Activated CD4-positive, alpha-beta T cell treated with anti-CD3 and anti-CD28 coated beads, Interleukin-2, Interleukin-4, amounts not matched to agents 100 ng/mL and 50 ng/mL, durations not matched to agents 16 hours and 8 hours (primary cell): Measurements from ENCODE around the gene FOXN3.
"Not testable (repeated sequence)": the region's sequence is repeated elsewhere in the genome, so short reads cannot be mapped to it uniquely, and the experiment has no call there.

Experiments
- DNase-seq: peaks from one replicate; pipeline ENCODE4 v3.0.0-alpha.2; 2020; ENCODE audit warnings: low spot score

The FOXN3 gene

DNA sequence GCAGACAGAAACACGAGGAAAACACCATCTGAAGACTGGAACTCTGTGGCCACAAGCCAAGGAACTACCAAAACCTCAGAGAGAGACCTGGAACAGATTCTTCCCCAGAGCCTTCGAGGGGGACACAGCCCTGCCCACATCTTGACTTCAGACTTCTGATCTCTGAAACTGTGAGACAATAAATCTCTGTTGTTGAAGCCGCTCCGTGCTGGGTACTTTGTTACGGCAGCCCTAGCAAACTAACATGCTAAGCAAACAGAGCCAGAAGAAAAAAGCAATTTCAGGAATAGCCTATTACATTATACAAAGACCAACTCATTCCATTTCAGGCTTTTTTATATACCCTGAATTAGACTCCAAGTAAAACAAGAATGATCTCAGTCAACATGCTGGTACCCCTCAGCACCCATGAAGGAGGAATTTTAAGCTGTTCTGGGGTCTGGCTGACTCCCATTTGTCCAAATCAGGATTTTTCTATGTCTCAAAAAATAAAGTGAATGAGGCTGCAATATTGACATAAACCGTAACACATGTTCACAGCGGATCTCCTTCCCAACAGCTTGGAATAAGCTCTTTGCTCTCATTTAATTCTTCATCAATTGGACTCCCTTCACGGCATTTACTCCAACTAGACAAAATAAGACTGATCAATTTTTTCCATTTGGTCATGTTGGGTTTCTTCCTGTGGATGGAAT, 190.1 kb downstream of the FOXN3 start:
- no peak for DNase-seq

DNA sequence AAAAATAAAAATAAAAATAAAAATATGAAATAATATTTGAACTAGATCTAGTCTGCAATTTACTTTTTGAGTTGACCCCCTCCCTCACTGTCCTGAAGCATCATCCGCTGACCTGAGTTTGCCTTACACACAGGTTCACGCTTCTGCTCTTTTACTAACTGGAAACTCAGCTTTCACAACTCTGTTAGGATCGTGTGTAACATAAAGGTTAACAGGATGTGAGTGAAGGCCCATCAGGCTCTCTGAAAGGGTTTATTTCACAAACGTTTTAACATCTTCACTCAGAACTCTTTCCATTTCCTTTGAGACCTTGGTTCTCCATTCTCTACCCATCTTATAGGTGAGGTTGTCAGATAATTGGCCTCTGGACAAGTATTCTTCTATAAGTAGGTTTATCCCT, 191.4 kb downstream of the FOXN3 start:
- no peak for DNase-seq

DNA sequence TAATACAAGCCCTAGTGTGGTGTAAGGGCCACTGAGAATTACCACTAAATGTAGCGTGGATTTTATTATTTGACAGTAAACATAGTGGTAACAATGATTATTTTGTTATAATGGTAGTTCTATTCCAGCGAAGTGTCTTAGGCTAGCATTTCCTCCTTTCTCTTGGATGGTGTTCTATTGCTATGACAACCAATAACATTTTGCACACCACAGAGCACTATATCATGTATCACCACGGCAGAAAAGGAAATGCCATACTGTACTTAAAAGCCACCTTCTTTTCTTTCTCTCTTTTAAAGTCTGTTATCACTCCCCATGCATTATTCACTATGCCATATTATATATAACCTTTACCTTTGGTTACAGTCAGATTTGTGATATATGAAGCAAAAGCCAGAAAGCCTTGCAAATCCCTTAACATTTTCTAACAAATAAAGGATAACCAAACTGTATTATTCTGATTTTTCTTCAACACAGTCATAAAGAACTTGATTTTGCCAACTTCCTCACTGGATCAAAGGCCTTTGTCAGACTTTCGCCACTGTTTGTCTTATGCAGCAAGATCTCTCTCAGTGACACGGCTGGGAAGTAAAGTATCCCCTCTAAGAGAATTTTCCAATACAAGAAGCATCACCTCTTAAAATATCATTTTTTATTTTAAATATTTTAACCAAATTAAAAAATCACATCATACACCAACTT, 195.8 kb downstream of the FOXN3 start:
- no peak for DNase-seq

GRCh38 chr14:89219051-89219450, 198.0 kb downstream of the FOXN3 start:
- no peak for DNase-seq

GRCh38 chr14:89217891-89218290, 199.1 kb downstream of the FOXN3 start:
- no peak for DNase-seq

DNA sequence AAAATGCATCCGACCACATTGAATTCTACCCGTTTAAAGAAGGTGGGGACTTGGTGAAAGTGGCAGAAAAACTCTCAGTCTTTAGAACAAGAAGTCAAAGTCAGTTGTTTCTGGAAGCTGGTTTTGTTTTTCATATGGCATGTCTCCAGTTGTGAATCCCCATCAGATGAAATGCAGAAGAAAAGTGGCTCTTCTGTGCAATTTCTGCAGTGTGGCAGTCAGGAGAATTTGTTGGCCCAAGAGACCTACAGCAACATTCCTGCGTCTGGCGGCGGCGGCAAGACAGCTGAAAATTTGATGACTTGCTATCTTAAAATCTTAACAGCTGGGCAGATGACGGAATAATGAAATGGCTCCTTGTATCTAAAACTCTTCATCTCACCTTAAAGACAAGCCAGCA, 201.5 kb downstream of the FOXN3 start:
- DNase-seq, result no peak

DNA sequence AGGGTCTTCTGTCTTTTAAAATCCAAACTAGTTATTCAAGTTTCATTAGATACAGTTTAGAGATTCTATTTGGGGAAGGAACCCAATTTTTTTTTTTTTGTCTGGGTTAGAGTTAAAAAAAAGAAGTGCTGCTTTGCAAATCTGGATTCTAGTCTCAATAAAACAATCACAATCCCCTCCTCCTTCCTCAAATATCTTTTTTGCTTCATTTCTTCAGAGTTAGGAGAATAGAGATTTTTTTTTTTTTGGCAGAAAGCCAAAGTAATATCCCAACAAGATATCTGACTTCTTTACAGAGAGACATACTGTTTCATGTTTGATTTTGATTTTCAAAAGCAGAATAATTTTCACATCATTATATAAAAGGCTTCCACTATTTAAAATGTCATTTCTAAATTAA, 201.9 kb downstream of the FOXN3 start:
- DNase-seq, result no peak

DNA sequence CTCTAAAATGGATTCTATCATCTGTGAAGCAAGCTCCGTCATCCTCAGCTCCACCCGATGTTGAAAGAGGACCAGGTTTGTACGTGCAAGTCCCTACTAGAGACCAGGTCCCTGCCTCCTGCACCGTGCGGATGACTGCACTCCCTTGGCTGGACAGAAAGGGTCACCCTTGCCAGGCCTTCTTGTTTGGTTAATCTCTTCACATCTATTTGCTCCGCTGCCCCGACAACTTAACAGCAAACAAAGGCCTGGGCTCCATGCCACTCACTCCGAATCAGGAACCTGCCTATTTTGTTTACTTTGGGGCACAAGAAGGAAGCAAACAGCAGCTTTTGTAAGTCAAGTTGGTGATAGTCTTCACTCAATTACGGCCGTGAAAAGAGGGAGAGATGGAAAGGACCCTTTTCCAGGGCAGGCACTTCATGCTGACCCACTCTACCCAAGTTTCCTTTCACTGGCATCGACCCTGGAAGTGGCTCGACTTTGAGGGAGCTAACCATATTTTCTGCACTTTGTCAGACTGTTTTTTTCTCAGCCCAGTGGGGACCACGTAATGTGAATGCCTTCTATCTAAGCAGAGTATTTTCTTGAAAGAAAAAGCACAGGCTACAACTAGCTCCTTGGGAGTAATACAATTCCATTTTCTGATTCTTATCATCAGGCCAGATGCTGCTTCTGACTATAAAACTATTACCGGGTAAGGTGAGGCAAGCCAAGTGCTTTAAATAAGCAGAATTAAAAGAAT, 202.6 kb downstream of the FOXN3 start:
- no peak for DNase-seq

GRCh38 chr14:89212386-89213235, 204.4 kb downstream of the FOXN3 start:
- DNase-seq, result no peak

GRCh38 chr14:89209558-89209957, 207.5 kb downstream of the FOXN3 start:
- DNase-seq, result no peak

DNA sequence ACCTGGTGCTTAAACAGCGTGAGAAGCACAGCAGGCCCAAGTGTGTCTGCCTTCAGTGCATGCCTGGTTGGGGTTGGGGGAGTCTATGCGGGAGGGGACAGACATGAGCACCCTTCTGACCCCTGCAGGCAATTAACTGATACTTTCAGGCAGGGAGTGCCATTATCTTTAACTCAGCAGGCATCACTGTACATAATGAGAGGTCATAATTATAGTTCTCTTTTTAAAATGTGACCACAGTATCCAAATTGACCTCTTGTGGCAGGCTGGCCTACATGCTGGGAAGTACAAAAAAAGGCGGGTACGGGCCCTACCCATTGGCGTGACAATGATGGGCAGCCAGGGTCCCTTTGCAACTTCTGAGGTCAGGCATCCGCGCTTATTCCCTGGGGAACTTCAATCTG, 209.1 kb downstream of the FOXN3 start:
- DNase-seq, result no peak

- DNase-seq, result no peak
Observed at GRCh38 chr14:89206389-89207031, 210.5 kb downstream of the FOXN3 start.

DNA sequence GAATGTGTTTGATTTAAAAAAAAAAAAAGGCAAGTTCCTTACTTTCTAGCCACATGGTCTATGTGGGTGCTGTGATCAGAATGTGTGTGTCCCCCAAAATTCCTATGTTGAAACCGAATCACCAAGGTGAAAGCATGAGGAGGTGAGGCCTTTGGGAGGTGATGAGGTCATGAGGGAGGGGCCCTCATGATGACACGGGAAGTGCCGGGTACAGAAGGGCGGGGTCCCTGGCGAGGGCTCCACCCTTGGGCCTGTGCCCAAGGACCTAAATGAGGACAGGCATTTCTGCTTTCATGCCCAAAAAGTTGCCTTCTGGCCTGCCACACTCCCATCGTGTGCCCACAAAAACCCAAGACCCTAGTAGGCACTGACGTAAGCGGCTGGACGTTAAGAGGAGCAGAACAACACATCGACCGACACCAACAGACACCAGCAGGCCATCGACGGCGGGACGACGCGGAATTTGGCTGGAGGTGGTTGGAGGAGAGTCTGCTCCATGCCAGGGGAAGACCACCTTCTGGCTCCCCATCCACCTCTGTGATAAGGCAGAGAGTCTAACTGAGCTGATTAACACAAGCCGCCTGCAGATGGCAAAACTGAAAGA, 211.8 kb downstream of the FOXN3 start:
- no peak for DNase-seq

DNA sequence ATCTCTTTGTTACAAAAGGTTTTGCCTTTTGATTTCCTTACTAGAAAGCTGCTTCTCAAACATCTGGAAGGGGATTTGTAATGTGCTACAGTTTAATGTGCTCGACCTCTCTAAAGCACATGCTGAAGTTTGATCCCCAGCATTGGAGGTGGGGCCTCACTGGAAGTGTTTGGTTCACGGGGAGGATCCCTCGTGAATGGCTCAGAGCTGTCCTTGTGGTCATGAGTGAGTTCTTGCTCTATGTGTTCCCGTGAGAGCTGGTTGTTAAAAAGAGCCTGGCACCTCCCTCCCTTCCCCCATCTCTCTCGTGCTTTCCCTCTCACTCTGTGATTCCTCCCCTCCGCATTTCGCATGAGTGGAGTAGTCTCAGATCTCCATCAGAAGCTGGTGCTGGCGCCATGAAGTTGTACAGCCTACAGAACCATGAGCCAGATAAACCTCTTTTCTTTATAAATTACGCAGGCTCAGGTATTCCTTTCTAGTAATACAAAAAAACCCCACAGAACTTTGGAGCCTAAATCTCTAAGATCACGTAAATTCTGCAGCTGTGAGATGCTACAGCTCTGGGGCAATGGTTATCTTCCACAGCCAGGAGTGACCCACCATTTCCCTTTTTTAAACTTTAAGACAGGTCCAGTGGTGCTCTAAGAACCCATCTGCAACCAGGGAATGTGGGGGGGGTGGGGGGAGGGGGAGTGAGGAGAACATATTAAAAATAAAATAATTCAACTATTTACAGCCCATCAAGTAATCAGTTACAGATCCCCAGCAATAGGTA, 214.4 kb downstream of the FOXN3 start:
- DNase-seq, result no peak

GRCh38 chr14:89201645-89202044, 215.4 kb downstream of the FOXN3 start:
- no peak for DNase-seq

DNA sequence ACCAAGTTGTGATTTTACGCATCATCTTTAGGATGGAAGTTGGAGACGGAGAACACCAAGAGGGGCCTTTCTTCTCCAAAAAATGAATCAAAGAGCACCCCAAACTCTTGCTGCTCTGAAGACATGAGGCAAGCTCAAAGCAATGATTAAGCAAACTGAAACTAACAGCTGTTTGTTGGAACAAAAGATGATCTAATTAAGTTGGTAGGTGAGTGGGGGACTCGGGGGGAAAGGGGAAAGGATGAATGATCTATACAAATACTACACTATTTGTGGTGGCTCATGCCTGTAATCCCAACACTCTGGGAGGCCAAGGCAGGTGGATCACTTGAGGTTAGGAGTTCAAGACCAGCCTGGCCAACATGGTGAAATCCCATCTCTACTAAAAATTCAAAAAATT, 217.7 kb downstream of the FOXN3 start:
- not testable (repeated sequence) for DNase-seq

GRCh38 chr14:89198544-89199329, 218.3 kb downstream of the FOXN3 start:
- no peak for DNase-seq

DNA sequence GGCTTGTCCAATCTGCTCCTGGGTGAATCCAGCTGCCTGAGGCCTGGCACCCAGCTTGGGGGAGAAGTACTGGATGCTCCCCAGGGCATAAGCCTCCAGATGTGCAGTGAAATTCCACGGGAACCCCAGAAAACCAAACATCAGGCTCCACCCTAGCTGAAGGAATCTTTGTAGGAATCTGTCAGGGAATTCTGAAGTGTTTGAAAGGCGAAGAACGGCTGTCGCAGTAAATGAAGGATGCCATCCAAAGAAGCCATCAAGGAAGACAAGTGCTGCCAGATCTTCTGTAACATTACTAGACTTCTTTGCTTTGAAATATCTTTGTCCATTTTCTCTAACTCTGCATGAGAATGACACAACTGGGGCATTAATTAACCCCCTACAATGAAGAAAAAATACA, 219.4 kb downstream of the FOXN3 start:
- DNase-seq, result no peak

DNA sequence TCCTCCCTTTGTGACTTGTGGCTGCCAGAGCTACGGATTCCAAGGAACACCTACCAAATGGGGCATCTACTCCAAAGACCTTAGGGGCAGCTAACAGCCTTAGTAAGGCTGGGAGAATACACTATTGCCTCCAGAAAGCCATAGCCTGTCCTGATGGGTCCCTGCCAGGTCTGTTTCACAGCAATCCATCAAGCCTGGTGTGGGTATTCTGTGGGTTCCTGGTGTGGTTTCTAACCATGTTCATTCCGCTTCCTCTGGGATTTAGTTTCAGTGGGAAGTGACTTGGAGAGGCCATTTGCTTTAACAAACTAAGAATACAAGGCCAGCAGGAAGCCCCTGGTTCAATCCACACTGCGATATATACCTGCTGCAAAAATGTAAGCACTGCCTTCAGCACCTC, 220.5 kb downstream of the FOXN3 start:
- DNase-seq, result no peak

DNA sequence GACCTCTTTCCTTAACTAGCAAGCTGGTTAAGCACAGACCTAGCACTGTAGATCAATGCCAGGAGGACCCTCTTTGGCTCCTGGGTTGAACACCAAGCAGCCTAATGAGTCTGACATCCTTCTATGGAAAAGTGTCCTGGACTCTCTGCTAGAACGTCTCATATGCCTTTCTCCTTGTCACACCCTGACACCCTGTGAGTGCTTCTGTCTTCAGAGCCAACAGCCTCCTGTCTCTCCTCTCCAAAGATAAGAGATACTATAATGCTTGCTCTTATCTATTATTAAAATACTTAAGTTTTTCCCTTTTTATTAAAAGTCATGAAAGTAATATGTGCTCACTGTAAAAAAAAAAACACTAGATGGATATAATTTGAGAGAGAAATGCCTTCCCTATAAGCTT, 222.7 kb downstream of the FOXN3 start:
- no peak for DNase-seq
